Naive thymus-derived CD8-positive, alpha-beta T cell (primary cell): ENCODE measurements around the gene CD70. TPM values are rescaled to one million over a fixed set of nuclear protein-coding genes. Genes with fewer than 3 reads are reported as not detected.
"Not testable (repeated sequence)": the region's sequence is repeated elsewhere in the genome, so short reads cannot be mapped to it uniquely, and the experiment has no call there.

Experiments used
- ATAC-seq, 2 donors: fragments of 150-1000 bp; cut with Tn5 transposase in 1 of 2; sonication (Bioruptor Pico), chemical (Tn5 transposase) in 1 of 2; 1 replicate in 1 of 2; 2 replicates in 1 of 2; pipeline ENCODE4 v1.10.0; 2021; ENCODE audit warnings: mild to moderate bottlenecking in 2 of 2, moderate library complexity in 2 of 2
- POLR2A ChIA-PET: fragments of 350-600 bp; sonication (Branson Sonifier 250); formaldehyde crosslinking; loops from one replicate; lab custom pipeline; 2021; ENCODE audit warnings: antibody characterized with exemption; lab: Charles Lee
- DNase-seq, 10 donors: peaks; one replicate each; pipeline versions ENCODE4 v3.0.0 to v3.0.0-alpha.2; 2020 to 2022
- H3K27ac Mint-ChIP-seq, 10 donors: one replicate each; pipeline ENCODE4 v1.8.0; 2020 to 2022; ENCODE audit warnings: mild to moderate bottlenecking in 10 of 10, mixed read lengths in 10 of 10, moderate library complexity in 4 of 10, inconsistent platforms in 1 of 10
- H3K27me3 Mint-ChIP-seq, 5 donors: one replicate each; pipeline ENCODE4 v1.8.0; 2021 to 2022; ENCODE audit warnings: mixed read lengths in 5 of 5
- H3K36me3 Mint-ChIP-seq, 3 donors: one replicate each; pipeline ENCODE4 v1.8.0; 2020 to 2022; ENCODE audit warnings: mixed read lengths in 3 of 3, mild to moderate bottlenecking in 2 of 3, inconsistent platforms in 1 of 3
- H3K4me1 Mint-ChIP-seq, 4 donors: one replicate each; pipeline ENCODE4 v1.8.0; 2021 to 2022; ENCODE audit warnings: mixed read lengths in 4 of 4
- H3K4me3 Mint-ChIP-seq, 10 donors: one replicate each; pipeline ENCODE4 v1.8.0; 2020 to 2022; ENCODE audit warnings: mild to moderate bottlenecking in 10 of 10, mixed read lengths in 10 of 10, moderate library complexity in 6 of 10, inconsistent platforms in 1 of 10
- H3K9me3 Mint-ChIP-seq, 9 donors: one replicate each; pipeline ENCODE4 v1.8.0; 2020 to 2022; ENCODE audit warnings: mixed read lengths in 9 of 9, mild to moderate bottlenecking in 3 of 9, inconsistent platforms in 1 of 9, moderate library complexity in 1 of 9
- polyA plus RNA-seq, 3 donors: library from polyadenylated mRNA; unstranded; fragments of 300-500 nt; fragmentation: Illumina TruSeq; gene quantifications; one replicate each; pipeline ENCODE4 v1.2.3, GENCODE V29; 2021
- total RNA-seq, 8 experiments: library from RNA in 2 of 8; stranded (reverse) in 2 of 8; gene quantifications; one replicate each; pipeline ENCODE4 v1.2.3 and lab custom pipeline; 2021 to 2026

Gene CD70
- total and polyA plus RNA-seq, 5 experiments from 2014 or later, result 0.90 TPM; not detected in 4

GRCh38 chr19:6556480-6557195 is 34.3 kb downstream of the CD70 start:
- Mint-ChIP-seq H3K4me1 (peaks cover 4 to 9% (median 5%) of the 10 kb centered on the region in 4 donors), H3K27me3 (peaks cover 0 to 3% (median 0%) of the 10 kb centered on the region in 5 donors), H3K4me3 (no peak overlapping the region), H3K27ac (no peak overlapping the region), H3K9me3 (no peaks in the 10 kb centered on the region), H3K36me3 (no peaks in the 10 kb centered on the region)
- POLR2A ChIA-PET, result no interaction called here
- DNase-seq, result no peak
- ATAC-seq, result no peak

- POLR2A ChIA-PET, result no interaction called here
- Mint-ChIP-seq H3K4me1 (peaks cover 4 to 9% (median 5%) of the 10 kb centered on the region in 4 donors), H3K9me3 (no peaks in the 10 kb centered on the region), H3K36me3 (no peaks in the 10 kb centered on the region), H3K27ac (no peak overlapping the region), H3K4me3 (no peak overlapping the region), H3K27me3 (peaks cover 0 to 3% (median 0%) of the 10 kb centered on the region in 5 donors)
- ATAC-seq (no peak), DNase-seq (no peak)
Measured at GRCh38 chr19:6556043-6556449, 34.9 kb downstream of the CD70 start.

GRCh38 chr19:6551607-6552450 is 39.1 kb downstream of the CD70 start:
- H3K27ac Mint-ChIP-seq, result peak overlapping the region in 7 of 10 donors; percentile 18 to 57 (median 43)
- H3K36me3 Mint-ChIP-seq, result no peaks in the 10 kb centered on the region

GRCh38 chr19:6551091-6551490 is 39.9 kb downstream of the CD70 start:
- POLR2A ChIA-PET, result interaction anchor here (0.6 to 1.2 kb wide), 2 partner anchors 20 to 100 kb away, joined by 4 read pairs; partner anchors contain the start of gene TNFSF9
- ATAC-seq (no peak), DNase-seq (no peak)
- Mint-ChIP-seq H3K4me3 (no peak overlapping the region), H3K4me1 (peaks cover 6 to 13% (median 7%) of the 10 kb centered on the region in 4 donors), H3K27me3 (no peaks in the 10 kb centered on the region), H3K27ac (peak overlapping the region in 1 of 10 donors; percentile 67), H3K9me3 (peaks cover 0 to 4% (median 0%) of the 10 kb centered on the region in 9 donors), H3K36me3 (no peaks in the 10 kb centered on the region)

More at GRCh38 chr19:6551607-6552450, 39.1 kb downstream of the CD70 start:
- POLR2A ChIA-PET, result interaction anchor here (0.5 to 1.5 kb wide), 4 partner anchors 21 to 141 kb away, joined by 4 to 5 read pairs (median 4); partner anchors contain the start of gene TNFSF9
- H3K9me3 Mint-ChIP-seq, result peaks cover 0 to 4% (median 0%) of the 10 kb centered on the region in 9 donors
- H3K4me1 Mint-ChIP-seq, result peaks cover 6 to 13% (median 7%) of the 10 kb centered on the region in 4 donors
- ATAC-seq (peak; percentile 98 to 99), DNase-seq (peak; percentile 51 to 82 (median 64))
- H3K4me3 Mint-ChIP-seq, result peak overlapping the region in 8 of 10 donors; percentile 14 to 67 (median 42)
- H3K27me3 Mint-ChIP-seq, result no peaks in the 10 kb centered on the region

- not testable (repeated sequence) for ATAC-seq, H3K27me3 Mint-ChIP-seq, H3K36me3 Mint-ChIP-seq, H3K9me3 Mint-ChIP-seq, DNase-seq
- Mint-ChIP-seq H3K27ac (peak overlapping the region in 1 of 10 donors; percentile 63), H3K4me1 (peaks cover 6 to 13% (median 7%) of the 10 kb centered on the region in 4 donors), H3K4me3 (peak overlapping the region in 3 of 10 donors; percentile 10 to 32 (median 30))
- POLR2A ChIA-PET, result interaction anchor here (0.6 to 1.2 kb wide), 4 partner anchors 20 to 823 kb away, joined by 3 to 5 read pairs (median 4); partner anchors contain the start of gene TNFSF9
Measured at GRCh38 chr19:6550679-6551078, 40.3 kb downstream of the CD70 start.

- Mint-ChIP-seq H3K27ac (peak overlapping the region in 1 of 10 donors; percentile 85), H3K4me3 (no peak overlapping the region), H3K9me3 (peaks cover 0 to 4% (median 0%) of the 10 kb centered on the region in 9 donors), H3K4me1 (peaks cover 0 to 3% (median 1%) of the 10 kb centered on the region in 4 donors), H3K27me3 (peaks cover 0 to 1% (median 0%) of the 10 kb centered on the region in 5 donors), H3K36me3 (no peaks in the 10 kb centered on the region)
- DNase-seq, result no peak
- ATAC-seq, result no peak
- POLR2A ChIA-PET, result no interaction called here
Measured at GRCh38 chr19:6543866-6544347, 47.0 kb downstream of the CD70 start.

- peaks cover 0 to 2% (median 0%) of the 10 kb centered on the region in 5 donors for H3K27me3 Mint-ChIP-seq
- POLR2A ChIA-PET, result no interaction called here
- no peak overlapping the region for H3K4me3 Mint-ChIP-seq
- no peak for DNase-seq
- no peaks in the 10 kb centered on the region for H3K36me3 Mint-ChIP-seq
- peaks cover 9 to 17% (median 14%) of the 10 kb centered on the region in 4 donors for H3K4me1 Mint-ChIP-seq
- H3K9me3 Mint-ChIP-seq, result no peaks in the 10 kb centered on the region
- no peak for ATAC-seq
- H3K27ac Mint-ChIP-seq, result no peak overlapping the region
Measured at GRCh38 chr19:6540918-6541689, 49.8 kb downstream of the CD70 start.

GRCh38 chr19:6539514-6539913 is 51.4 kb downstream of the CD70 start:
- H3K4me1 Mint-ChIP-seq, result peaks cover 15 to 26% (median 21%) of the 10 kb centered on the region in 4 donors
- H3K9me3 Mint-ChIP-seq, result no peaks in the 10 kb centered on the region
- H3K27ac Mint-ChIP-seq, result no peak overlapping the region
- POLR2A ChIA-PET, result no interaction called here
- H3K4me3 Mint-ChIP-seq, result no peak overlapping the region
- DNase-seq (no peak), ATAC-seq (no peak)
- H3K27me3 Mint-ChIP-seq, result peaks cover 0 to 9% (median 1%) of the 10 kb centered on the region in 5 donors
- H3K36me3 Mint-ChIP-seq, result no peaks in the 10 kb centered on the region

Other genes starting within 250 kb of the CD70 start
- 10 to 100 TPM; 73.0 to 74.4 TPM for gene CLPP, start 229.6 kb downstream of the CD70 start, total RNA-seq
- 100 to 1,000 TPM; 142 to 197 (median 148) TPM for gene CLPP, start 229.6 kb downstream of the CD70 start, polyA plus RNA-seq
- gene ALKBH7, start 218.4 kb downstream of the CD70 start, total RNA-seq, result 10 to 100 TPM; 73.7 TPM
- 100 to 1,000 TPM; 130 to 162 (median 144) TPM for gene ALKBH7, start 218.4 kb downstream of the CD70 start, polyA plus RNA-seq
- 1 to 10 TPM; 3.3 to 3.7 TPM for gene PSPN, start 215.2 kb downstream of the CD70 start, total RNA-seq
- gene PSPN, start 215.2 kb downstream of the CD70 start, polyA plus RNA-seq, result 1 to 10 TPM in 2 of 3 donors, under 1 TPM in 1; 0.50 to 1.2 (median 1.1) TPM
- gene GTF2F1, start 198.0 kb downstream of the CD70 start, total RNA-seq, result 10 to 100 TPM; 54.1 to 64.8 TPM
- gene GTF2F1, start 198.0 kb downstream of the CD70 start, polyA plus RNA-seq, result 10 to 100 TPM; 16.3 to 30.1 (median 20.6) TPM
- 100 to 1,000 TPM; 159 to 167 TPM for gene KHSRP, start 166.3 kb downstream of the CD70 start, total RNA-seq
- gene KHSRP, start 166.3 kb downstream of the CD70 start, polyA plus RNA-seq, result 10 to 100 TPM; 14.5 to 26.2 (median 14.7) TPM
- gene SLC25A41, start 157.4 kb downstream of the CD70 start, total RNA-seq, result under 1 TPM; 0.62 to 0.96 TPM
- under 1 TPM in 1 of 3 donors, not detected in 2; 0.38 TPM for gene SLC25A41, start 157.4 kb downstream of the CD70 start, polyA plus RNA-seq
- 10 to 100 TPM; 19.0 to 24.5 TPM for gene SLC25A23, start 131.4 kb downstream of the CD70 start, total RNA-seq
- gene SLC25A23, start 131.4 kb downstream of the CD70 start, polyA plus RNA-seq, result 10 to 100 TPM; 14.6 to 29.6 (median 15.9) TPM
- 10 to 100 TPM in 1 of 2 experiments, 1 to 10 TPM in 1; 8.5 to 10.5 TPM for gene CRB3, start 126.9 kb downstream of the CD70 start, total RNA-seq
- gene CRB3, start 126.9 kb downstream of the CD70 start, polyA plus RNA-seq, result 1 to 10 TPM; 4.3 to 5.8 (median 5.7) TPM
- 100 to 1,000 TPM; 105 to 110 TPM for gene DENND1C, start 109.4 kb downstream of the CD70 start, total RNA-seq
- 100 to 1,000 TPM in 1 of 3 donors, 10 to 100 TPM in 2; 35.4 to 106 (median 67.7) TPM for gene DENND1C, start 109.4 kb downstream of the CD70 start, polyA plus RNA-seq
- 1 to 10 TPM; 7.6 to 8.8 TPM for gene TUBB4A, start 88.8 kb downstream of the CD70 start, total RNA-seq
- 1 to 10 TPM; 2.8 to 7.3 (median 5.2) TPM for gene TUBB4A, start 88.8 kb downstream of the CD70 start, polyA plus RNA-seq
- 1 to 10 TPM in 1 of 2 experiments, under 1 TPM in 1; 0.30 to 1.0 TPM for gene TNFSF9, start 60.1 kb downstream of the CD70 start, total RNA-seq
- under 1 TPM in 2 of 3 donors, not detected in 1; 0.25 to 0.54 TPM for gene TNFSF9, start 60.1 kb downstream of the CD70 start, polyA plus RNA-seq
- gene TNFSF14, start 79.0 kb upstream of the CD70 start, total RNA-seq, result 1 to 10 TPM; 1.5 to 1.6 TPM
- gene TNFSF14, start 79.0 kb upstream of the CD70 start, polyA plus RNA-seq, result 1 to 10 TPM; 2.0 to 4.9 (median 3.4) TPM
- 1 to 10 TPM in 1 of 2 experiments, under 1 TPM in 1; 0.80 to 2.4 TPM for gene C3, start 129.5 kb upstream of the CD70 start, total RNA-seq
- gene C3, start 129.5 kb upstream of the CD70 start, polyA plus RNA-seq, result not detected
- gene GPR108, start 146.4 kb upstream of the CD70 start, total RNA-seq, result 10 to 100 TPM; 56.8 to 58.3 TPM
- 10 to 100 TPM; 51.0 to 77.1 (median 58.0) TPM for gene GPR108, start 146.4 kb upstream of the CD70 start, polyA plus RNA-seq
- gene TRIP10, start 148.5 kb upstream of the CD70 start, total RNA-seq, result 1 to 10 TPM; 4.5 to 5.3 TPM
- gene TRIP10, start 148.5 kb upstream of the CD70 start, polyA plus RNA-seq, result 1 to 10 TPM in 1 of 3 donors, under 1 TPM in 2; 0.64 to 1.0 (median 0.97) TPM
- gene SH2D3A, start 176.3 kb upstream of the CD70 start, total RNA-seq, result 10 to 100 TPM; 45.8 to 46.5 TPM
- gene SH2D3A, start 176.3 kb upstream of the CD70 start, polyA plus RNA-seq, result 10 to 100 TPM; 23.0 to 47.3 (median 35.7) TPM
- gene VAV1, start 181.6 kb upstream of the CD70 start, total RNA-seq, result 10 to 100 TPM; 79.5 to 85.0 TPM
- gene VAV1, start 181.6 kb upstream of the CD70 start, polyA plus RNA-seq, result 10 to 100 TPM; 18.7 to 27.9 (median 19.9) TPM